ENCODE results near the gene BRD2. TPM values are rescaled to one million over a fixed set of nuclear protein-coding genes. Genes with fewer than 3 reads are reported as not detected.
A peak's percentile ranks its signal among the peaks of the same experiment; 100 is the strongest.

Gene BRD2
- total RNA-seq, 1 experiment from 2014 or later, result 222 TPM

GRCh38 chr6:32975886-32976285, 7.5 kb downstream of the BRD2 start:
- peaks cover 96% of the 10 kb centered on the region for H3K36me3 Mint-ChIP-seq
- H3K9me3 Mint-ChIP-seq, result no peaks in the 10 kb centered on the region
- no peak for DNase-seq (ENCODE audit: low spot score)
- H3K27me3 Mint-ChIP-seq (ENCODE audit: low read depth), result peaks cover 4% of the 10 kb centered on the region; the same call in 1 of the 2 replicates
- ChIA-PET POLR2A (no interaction called here), CTCF (interaction anchor here (0.7 kb wide), 1 partner anchor 9 kb away, joined by 3 read pairs; no protein-coding TSS in a partner anchor)
- no peak for ATAC-seq
- H3K27ac Mint-ChIP-seq, result peak overlapping the region; percentile 68
- peaks cover 50% of the 10 kb centered on the region for H3K4me1 Mint-ChIP-seq
- TF ChIP-seq STAT6 (CRISPR knock-in tag; conservative IDR thresholded peaks at IDR 0.05; ENCODE audit: low read depth), result no peak
- TF ChIP-seq EMX1 (CRISPR knock-in tag; IDR thresholded peaks at IDR 0.05), result no peak; the same call in 1 of the 2 replicates
- no peak for TF ChIP-seq ZNF416 (CRISPR knock-in tag; IDR thresholded peaks at IDR 0.05)
- TF ChIP-seq ESRRA (CRISPR knock-in tag; IDR thresholded peaks at IDR 0.05; ENCODE audit: borderline replicate concordance), result no peak
- TF ChIP-seq ELF4 (CRISPR knock-in tag; IDR thresholded peaks at IDR 0.05; ENCODE audit: low read depth), result no peak
- TF ChIP-seq GTF2I (CRISPR knock-in tag; conservative IDR thresholded peaks at IDR 0.05), result no peak
- no peak for TF ChIP-seq CBFB (CRISPR knock-in tag; IDR thresholded peaks at IDR 0.05; ENCODE audit: low read depth)
- no peak for TF ChIP-seq IRF1 (CRISPR knock-in tag; IDR thresholded peaks at IDR 0.05)
- TF ChIP-seq E2F4 (CRISPR knock-in tag; IDR thresholded peaks at IDR 0.05; ENCODE audit: borderline replicate concordance, low read depth), result no peak
- no peak for TF ChIP-seq JAZF1 (CRISPR knock-in tag; IDR thresholded peaks at IDR 0.05)
- no peak for TF ChIP-seq FOXJ3 (CRISPR knock-in tag; IDR thresholded peaks at IDR 0.05; ENCODE audit: borderline replicate concordance)
- TF ChIP-seq JUN (CRISPR knock-in tag; IDR thresholded peaks at IDR 0.05), result no peak
- TF ChIP-seq TCF7 (CRISPR knock-in tag; IDR thresholded peaks at IDR 0.05; ENCODE audit: low read depth), result no peak
- TF ChIP-seq ATF2 (CRISPR knock-in tag; IDR thresholded peaks at IDR 0.05; ENCODE audit: borderline replicate concordance, low read depth), result no peak
- TF ChIP-seq ZNF138 (CRISPR knock-in tag; conservative IDR thresholded peaks at IDR 0.05), result no peak
- TF ChIP-seq CTCF (IDR thresholded peaks at IDR 0.05), result no peak
- H3K4me3 Mint-ChIP-seq, result peak overlapping the region; percentile 98

- Mint-ChIP-seq H3K27ac (peak overlapping the region; percentile 68; the same call in 1 of the 2 replicates), H3K4me3 (peak overlapping the region; percentile 98), H3K36me3 (peaks cover 96% of the 10 kb centered on the region), H3K4me1 (peaks cover 50% of the 10 kb centered on the region), H3K27me3 (ENCODE audit: low read depth) (peaks cover 4% of the 10 kb centered on the region; the same call in 1 of the 2 replicates), H3K9me3 (no peaks in the 10 kb centered on the region)
- POLR2A ChIA-PET, result interaction anchor here (1.5 kb wide), 1 partner anchor 9 kb away, joined by 3 read pairs; no protein-coding TSS in a partner anchor
- ATAC-seq (no peak), DNase-seq (ENCODE audit: low spot score) (no peak)
- TF ChIP-seq RORB (CRISPR knock-in tag; IDR thresholded peaks at IDR 0.05), result no peak
- no peak for TF ChIP-seq ZNF396 (CRISPR knock-in tag; IDR thresholded peaks at IDR 0.05; ENCODE audit: borderline replicate concordance)
- no peak for TF ChIP-seq ZNF121 (CRISPR knock-in tag; IDR thresholded peaks at IDR 0.05)
- no peak for TF ChIP-seq TCF7 (CRISPR knock-in tag; IDR thresholded peaks at IDR 0.05; ENCODE audit: low read depth)
- TF ChIP-seq PRRX2 (CRISPR knock-in tag; IDR thresholded peaks at IDR 0.05), result no peak
- CTCF ChIA-PET, result interaction anchor here (0.6 to 0.7 kb wide), 2 partner anchors 8 kb away, joined by 3 to 4 read pairs; no protein-coding TSS in a partner anchor
These were observed 8.1 kb downstream of the BRD2 start for GRCh38 chr6:32976334-32977069.

Data from WTC11 (cell line).